ENCODE measurements around the gene CFAP53.

GRCh38 chr18:50315100-50315871, 49.0 kb upstream of the CFAP53 start:
- TF ChIP-seq, protein P1, sequence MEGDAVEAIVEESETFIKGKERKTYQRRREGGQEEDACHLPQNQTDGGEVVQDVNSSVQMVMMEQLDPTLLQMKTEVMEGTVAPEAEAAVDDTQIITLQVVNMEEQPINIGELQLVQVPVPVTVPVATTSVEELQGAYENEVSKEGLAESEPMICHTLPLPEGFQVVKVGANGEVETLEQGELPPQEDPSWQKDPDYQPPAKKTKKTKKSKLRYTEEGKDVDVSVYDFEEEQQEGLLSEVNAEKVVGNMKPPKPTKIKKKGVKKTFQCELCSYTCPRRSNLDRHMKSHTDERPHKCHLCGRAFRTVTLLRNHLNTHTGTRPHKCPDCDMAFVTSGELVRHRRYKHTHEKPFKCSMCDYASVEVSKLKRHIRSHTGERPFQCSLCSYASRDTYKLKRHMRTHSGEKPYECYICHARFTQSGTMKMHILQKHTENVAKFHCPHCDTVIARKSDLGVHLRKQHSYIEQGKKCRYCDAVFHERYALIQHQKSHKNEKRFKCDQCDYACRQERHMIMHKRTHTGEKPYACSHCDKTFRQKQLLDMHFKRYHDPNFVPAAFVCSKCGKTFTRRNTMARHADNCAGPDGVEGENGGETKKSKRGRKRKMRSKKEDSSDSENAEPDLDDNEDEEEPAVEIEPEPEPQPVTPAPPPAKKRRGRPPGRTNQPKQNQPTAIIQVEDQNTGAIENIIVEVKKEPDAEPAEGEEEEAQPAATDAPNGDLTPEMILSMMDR (IDR thresholded peaks at IDR 0.05; ENCODE audit: low read depth, low read length): no peak
- TF ChIP-seq EZH2phosphoT487 (IDR thresholded peaks at IDR 0.05; ENCODE audit: low read depth): no peak

All from OCI-LY3 (cell line).